Measurements from ENCODE around the gene ETS2.
"Not testable (repeated sequence)": the region's sequence is repeated elsewhere in the genome, so short reads cannot be mapped to it uniquely, and the experiment has no call there.

ETS2 gene

DNA sequence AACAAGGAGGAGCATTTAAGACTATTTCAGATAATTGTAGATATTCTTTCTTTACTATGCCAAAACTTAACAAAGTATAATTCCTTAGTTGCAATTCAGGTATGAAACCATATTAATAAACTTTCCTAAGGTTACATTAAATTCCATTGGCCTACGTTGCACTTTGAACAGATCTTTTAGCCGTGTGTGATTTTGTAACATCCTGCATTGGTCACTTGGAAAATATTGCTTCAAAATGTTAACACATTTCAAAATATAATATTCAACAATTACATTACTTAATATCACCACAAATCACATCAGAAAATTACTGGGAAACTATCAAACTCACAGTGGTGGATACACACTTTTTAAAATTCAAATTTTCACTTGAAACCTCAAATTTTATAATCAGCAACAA, 20.2 kb downstream of the ETS2 start:
- Mint-ChIP-seq H3K36me3 (ENCODE audit: low read depth) (peaks cover 47% of the 10 kb centered on the region), H3K4me3 (no peak overlapping the region), H3K27me3 (ENCODE audit: low read depth) (peaks cover 4% of the 10 kb centered on the region), H3K4me1 (peaks cover 10% of the 10 kb centered on the region), H3K27ac (no peak overlapping the region), H3K9me3 (peaks cover 12% of the 10 kb centered on the region)
- TF ChIP-seq, protein P1, sequence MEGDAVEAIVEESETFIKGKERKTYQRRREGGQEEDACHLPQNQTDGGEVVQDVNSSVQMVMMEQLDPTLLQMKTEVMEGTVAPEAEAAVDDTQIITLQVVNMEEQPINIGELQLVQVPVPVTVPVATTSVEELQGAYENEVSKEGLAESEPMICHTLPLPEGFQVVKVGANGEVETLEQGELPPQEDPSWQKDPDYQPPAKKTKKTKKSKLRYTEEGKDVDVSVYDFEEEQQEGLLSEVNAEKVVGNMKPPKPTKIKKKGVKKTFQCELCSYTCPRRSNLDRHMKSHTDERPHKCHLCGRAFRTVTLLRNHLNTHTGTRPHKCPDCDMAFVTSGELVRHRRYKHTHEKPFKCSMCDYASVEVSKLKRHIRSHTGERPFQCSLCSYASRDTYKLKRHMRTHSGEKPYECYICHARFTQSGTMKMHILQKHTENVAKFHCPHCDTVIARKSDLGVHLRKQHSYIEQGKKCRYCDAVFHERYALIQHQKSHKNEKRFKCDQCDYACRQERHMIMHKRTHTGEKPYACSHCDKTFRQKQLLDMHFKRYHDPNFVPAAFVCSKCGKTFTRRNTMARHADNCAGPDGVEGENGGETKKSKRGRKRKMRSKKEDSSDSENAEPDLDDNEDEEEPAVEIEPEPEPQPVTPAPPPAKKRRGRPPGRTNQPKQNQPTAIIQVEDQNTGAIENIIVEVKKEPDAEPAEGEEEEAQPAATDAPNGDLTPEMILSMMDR (IDR thresholded peaks at IDR 0.05; ENCODE audit: unreplicated experiment in 3 of 3) = no peak

- H3K9me3 Mint-ChIP-seq = peaks cover 13% of the 10 kb centered on the region
- peaks cover 16% of the 10 kb centered on the region for H3K4me1 Mint-ChIP-seq
Measured at GRCh38 chr21:38828111-38828510, 22.4 kb downstream of the ETS2 start.

DNA sequence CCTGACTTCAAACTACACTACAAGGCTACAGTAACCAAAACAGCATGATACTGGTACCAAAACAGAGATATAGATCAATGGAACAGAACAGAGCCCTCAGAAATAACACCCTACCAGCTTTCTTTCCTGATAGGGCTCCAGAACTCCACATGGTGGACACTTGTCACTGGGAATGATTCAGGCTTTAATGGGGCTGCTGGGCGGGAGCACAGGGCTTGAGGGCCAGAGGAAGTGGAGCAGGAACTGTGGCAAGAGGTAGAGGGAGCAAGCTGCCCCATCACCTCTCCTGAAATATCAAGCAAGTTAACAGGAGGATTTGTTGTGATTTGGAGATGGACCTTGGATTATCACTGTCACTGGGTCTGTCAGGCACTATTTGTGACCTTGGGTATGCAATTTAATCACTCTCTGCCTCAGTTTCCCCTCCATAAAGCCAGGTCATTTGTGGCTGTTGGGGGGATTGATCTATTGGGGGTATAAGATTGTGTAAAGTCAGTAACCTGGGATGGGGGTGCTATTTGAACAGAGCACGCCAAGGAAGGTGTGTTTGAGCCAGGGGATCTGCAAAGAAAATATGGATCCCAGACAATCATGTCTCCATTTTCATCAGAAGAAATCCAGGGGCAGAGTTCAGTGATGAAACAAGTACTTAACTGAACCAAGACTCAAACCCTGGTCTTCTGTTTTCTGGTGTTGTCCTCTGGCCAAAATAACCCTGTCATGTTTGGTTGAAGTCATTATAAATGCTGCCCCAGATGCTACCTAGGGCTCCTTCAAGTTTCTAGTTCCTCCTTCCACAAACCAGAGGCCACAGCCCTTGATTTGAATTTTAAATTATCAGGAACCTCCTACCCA, 25.2 kb downstream of the ETS2 start:
- Mint-ChIP-seq H3K4me1 (peaks cover 6% of the 10 kb centered on the region), H3K27ac (no peak overlapping the region), H3K9me3 (peaks cover 10% of the 10 kb centered on the region)

More at GRCh38 chr21:38828111-38828510, 22.4 kb downstream of the ETS2 start:
- not testable (repeated sequence) for H3K4me3 Mint-ChIP-seq; H3K27me3 Mint-ChIP-seq (ENCODE audit: low read depth); H3K27ac Mint-ChIP-seq
- H3K36me3 Mint-ChIP-seq (ENCODE audit: low read depth) = peaks cover 25% of the 10 kb centered on the region

GRCh38 chr21:38831526-38832467, 26.1 kb downstream of the ETS2 start:
- H3K27me3 Mint-ChIP-seq (ENCODE audit: low read depth) = peaks cover 11% of the 10 kb centered on the region

More for the DNA sequence above, 25.2 kb downstream of the ETS2 start:
- H3K27me3 Mint-ChIP-seq (ENCODE audit: low read depth) = peaks cover 11% of the 10 kb centered on the region
- peaks cover 1% of the 10 kb centered on the region for H3K36me3 Mint-ChIP-seq (ENCODE audit: low read depth)
- TF ChIP-seq, protein P1 (IDR thresholded peaks at IDR 0.05; ENCODE audit: unreplicated experiment in 3 of 3) = no peak
- H3K4me3 Mint-ChIP-seq = no peak overlapping the region

GRCh38 chr21:38832664-38833063, 26.9 kb downstream of the ETS2 start:
- H3K9me3 Mint-ChIP-seq = peaks cover 3% of the 10 kb centered on the region
- H3K27ac Mint-ChIP-seq = no peak overlapping the region
- peaks cover 11% of the 10 kb centered on the region for H3K27me3 Mint-ChIP-seq (ENCODE audit: low read depth)
- no peaks in the 10 kb centered on the region for H3K36me3 Mint-ChIP-seq (ENCODE audit: low read depth)
- no peak overlapping the region for H3K4me3 Mint-ChIP-seq
- H3K4me1 Mint-ChIP-seq = peaks cover 6% of the 10 kb centered on the region
- TF ChIP-seq, protein P1 (IDR thresholded peaks at IDR 0.05; ENCODE audit: unreplicated experiment in 3 of 3) = no peak

More at GRCh38 chr21:38831526-38832467, 26.1 kb downstream of the ETS2 start:
- H3K36me3 Mint-ChIP-seq (ENCODE audit: low read depth) = no peaks in the 10 kb centered on the region
- H3K9me3 Mint-ChIP-seq = peaks cover 10% of the 10 kb centered on the region
- TF ChIP-seq, protein P1 (IDR thresholded peaks at IDR 0.05; ENCODE audit: unreplicated experiment in 3 of 3) = no peak
- H3K4me3 Mint-ChIP-seq = no peak overlapping the region
- peaks cover 6% of the 10 kb centered on the region for H3K4me1 Mint-ChIP-seq
- no peak overlapping the region for H3K27ac Mint-ChIP-seq

DNA sequence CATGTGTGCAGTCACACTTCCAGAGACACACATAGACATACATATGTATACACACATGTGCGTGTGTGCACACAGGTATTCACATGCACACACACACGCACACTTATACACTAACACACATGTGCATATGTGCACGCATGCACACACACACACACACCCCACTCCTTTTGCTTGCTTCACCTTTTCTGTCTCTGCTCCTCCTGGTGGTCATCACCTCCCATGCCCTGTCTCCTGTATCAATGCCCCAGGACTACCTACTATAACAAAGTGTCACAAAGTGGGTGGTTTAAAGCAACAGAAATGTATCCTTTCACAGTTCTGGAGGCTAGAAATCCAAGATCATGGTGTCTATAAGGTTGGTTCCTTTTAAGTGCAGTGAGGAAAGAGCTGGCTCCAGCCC, 27.4 kb downstream of the ETS2 start:
- TF ChIP-seq, protein P1 (IDR thresholded peaks at IDR 0.05; ENCODE audit: unreplicated experiment in 3 of 3) = no peak
- Mint-ChIP-seq H3K9me3 (peaks cover 3% of the 10 kb centered on the region), H3K27ac (no peak overlapping the region)

More for the DNA sequence above, 27.4 kb downstream of the ETS2 start:
- Mint-ChIP-seq H3K27me3 (ENCODE audit: low read depth) (peaks cover 11% of the 10 kb centered on the region), H3K36me3 (ENCODE audit: low read depth) (no peaks in the 10 kb centered on the region), H3K4me1 (peaks cover 6% of the 10 kb centered on the region), H3K4me3 (no peak overlapping the region)
